Kidney tubule cell (primary cell): Measurements from ENCODE around the gene CHMP3.
"Not testable (repeated sequence)": the region's sequence is repeated elsewhere in the genome, so short reads cannot be mapped to it uniquely, and the experiment has no call there.

Experiments
- DNase-seq: peaks from one replicate; pipeline ENCODE4 v3.0.0-alpha.2; 2018; ENCODE audit warnings: low spot score

Gene CHMP3

GRCh38 chr2:86549440-86549839 lies 13.8 kb downstream of the CHMP3 start:
- DNase-seq, result not testable (repeated sequence)

- not testable (repeated sequence) for DNase-seq
Measured at GRCh38 chr2:86548913-86549396, 14.3 kb downstream of the CHMP3 start.

GRCh38 chr2:86548165-86548912 lies 14.9 kb downstream of the CHMP3 start:
- DNase-seq, result not testable (repeated sequence)

GRCh38 chr2:86545296-86545924 lies 17.8 kb downstream of the CHMP3 start:
- DNase-seq, result not testable (repeated sequence)

GRCh38 chr2:86544278-86545099 lies 18.8 kb downstream of the CHMP3 start:
- not testable (repeated sequence) for DNase-seq

- DNase-seq, result no peak
Measured at GRCh38 chr2:86543793-86544192, 19.4 kb downstream of the CHMP3 start.

- no peak for DNase-seq
Measured at GRCh38 chr2:86543335-86543734, 19.9 kb downstream of the CHMP3 start.

- DNase-seq, result no peak
Measured at GRCh38 chr2:86542814-86543213, 20.4 kb downstream of the CHMP3 start.

- no peak for DNase-seq
Measured at GRCh38 chr2:86541334-86541733, 21.9 kb downstream of the CHMP3 start.

- DNase-seq, result no peak
Measured at GRCh38 chr2:86533589-86533988, 29.7 kb downstream of the CHMP3 start.

- DNase-seq, result no peak
Measured at GRCh38 chr2:86525421-86526340, 37.6 kb downstream of the CHMP3 start.

- DNase-seq, result no peak
Measured at GRCh38 chr2:86523491-86523890, 39.8 kb downstream of the CHMP3 start.

GRCh38 chr2:86522711-86523110 lies 40.5 kb downstream of the CHMP3 start:
- no peak for DNase-seq

GRCh38 chr2:86521922-86522321 lies 41.3 kb downstream of the CHMP3 start:
- DNase-seq, result no peak

GRCh38 chr2:86520153-86520552 lies 43.1 kb downstream of the CHMP3 start:
- DNase-seq, result no peak

GRCh38 chr2:86519349-86519748 lies 43.9 kb downstream of the CHMP3 start:
- DNase-seq, result no peak

- no peak for DNase-seq
Measured at GRCh38 chr2:86518481-86518880, 44.8 kb downstream of the CHMP3 start.

- no peak for DNase-seq
Measured at GRCh38 chr2:86513948-86514660, 49.1 kb downstream of the CHMP3 start.

- no peak for DNase-seq
Measured at GRCh38 chr2:86512892-86513291, 50.4 kb downstream of the CHMP3 start.

- no peak for DNase-seq
Measured at GRCh38 chr2:86512034-86512433, 51.2 kb downstream of the CHMP3 start.

GRCh38 chr2:86510436-86510933 lies 52.8 kb downstream of the CHMP3 start:
- DNase-seq, result no peak
